ENCODE measurements around the gene ADGRV1. TPM values are rescaled to one million over a fixed set of nuclear protein-coding genes. Genes with fewer than 3 reads are reported as not detected.

ADGRV1 gene
- total RNA-seq, 1 donor from 2014 or later: 10.0 TPM

- Histone ChIP-seq H3K4me3 (ENCODE audit: insufficient read depth, low read depth, low read length) (no peak overlapping the region), H3K4me2 (ENCODE audit: low read length) (no peak overlapping the region), H3K79me2 (ENCODE audit: insufficient read depth, low read length) (no peaks in the 10 kb centered on the region), H3K9ac (ENCODE audit: low read length) (no peak overlapping the region), H3K4me1 (ENCODE audit: insufficient read depth, low read length) (peaks cover 13% of the 10 kb centered on the region), H3K27me3 (ENCODE audit: insufficient read depth, low read length) (no peaks in the 10 kb centered on the region), H2AFZ (ENCODE audit: low read depth, low read length) (no peak overlapping the region), H3K9me3 (ENCODE audit: insufficient read depth, low read depth, low read length) (no peaks in the 10 kb centered on the region), H3K27ac (ENCODE audit: low read depth, low read length) (no peak overlapping the region), H3K36me3 (ENCODE audit: insufficient read depth, low read length) (no peaks in the 10 kb centered on the region), H4K20me1 (ENCODE audit: insufficient read depth, low read length) (no peaks in the 10 kb centered on the region)
- H3K9me3 Mint-ChIP-seq (ENCODE audit: unreplicated experiment): no peaks in the 10 kb centered on the region
- no peaks in the 10 kb centered on the region for H3K36me3 Mint-ChIP-seq (ENCODE audit: low read depth, unreplicated experiment)
- DNase-seq (ENCODE audit: low read depth) (no peak), FAIRE-seq (no peak)
- H3K4me3 Mint-ChIP-seq (ENCODE audit: unreplicated experiment): no peak overlapping the region
- no peak overlapping the region for H3K27ac Mint-ChIP-seq (ENCODE audit: unreplicated experiment)
- H3K4me1 Mint-ChIP-seq (ENCODE audit: low read depth, unreplicated experiment): peaks cover 20% of the 10 kb centered on the region
- no peak for TF ChIP-seq EZH2 (IDR thresholded peaks at IDR 0.05; ENCODE audit: insufficient read depth, low read length)
- TF ChIP-seq CTCF (IDR thresholded peaks at IDR 0.05; ENCODE audit: insufficient read depth, low read depth, low read length): no peak
- no peaks in the 10 kb centered on the region for H3K27me3 Mint-ChIP-seq (ENCODE audit: low read depth, unreplicated experiment)
Observed at GRCh38 chr5:91187032-91187431, 628.4 kb downstream of the ADGRV1 start.

GRCh38 chr5:91188755-91189154 is 630.2 kb downstream of the ADGRV1 start:
- Histone ChIP-seq H3K27me3 (ENCODE audit: insufficient read depth, low read length) (no peaks in the 10 kb centered on the region), H3K9ac (ENCODE audit: low read length) (no peak overlapping the region), H3K9me3 (ENCODE audit: insufficient read depth, low read depth, low read length) (no peaks in the 10 kb centered on the region), H3K27ac (ENCODE audit: low read depth, low read length) (no peak overlapping the region), H3K4me3 (ENCODE audit: insufficient read depth, low read depth, low read length) (no peak overlapping the region), H2AFZ (ENCODE audit: low read depth, low read length) (no peak overlapping the region), H3K79me2 (ENCODE audit: insufficient read depth, low read length) (no peaks in the 10 kb centered on the region), H4K20me1 (ENCODE audit: insufficient read depth, low read length) (no peaks in the 10 kb centered on the region), H3K36me3 (ENCODE audit: insufficient read depth, low read length) (no peaks in the 10 kb centered on the region), H3K4me2 (ENCODE audit: low read length) (no peak overlapping the region), H3K4me1 (ENCODE audit: insufficient read depth, low read length) (peaks cover 13% of the 10 kb centered on the region)
- TF ChIP-seq EZH2 (IDR thresholded peaks at IDR 0.05; ENCODE audit: insufficient read depth, low read length) (no peak), CTCF (IDR thresholded peaks at IDR 0.05; ENCODE audit: insufficient read depth, low read depth, low read length) (no peak)
- peaks cover 18% of the 10 kb centered on the region for H3K4me1 Mint-ChIP-seq (ENCODE audit: low read depth, unreplicated experiment)
- DNase-seq (ENCODE audit: low read depth) (no peak), FAIRE-seq (no peak)
- H3K27ac Mint-ChIP-seq (ENCODE audit: unreplicated experiment): no peak overlapping the region
- no peak overlapping the region for H3K4me3 Mint-ChIP-seq (ENCODE audit: unreplicated experiment)
- no peaks in the 10 kb centered on the region for H3K36me3 Mint-ChIP-seq (ENCODE audit: low read depth, unreplicated experiment)
- no peaks in the 10 kb centered on the region for H3K27me3 Mint-ChIP-seq (ENCODE audit: low read depth, unreplicated experiment)
- no peaks in the 10 kb centered on the region for H3K9me3 Mint-ChIP-seq (ENCODE audit: unreplicated experiment)

DNA sequence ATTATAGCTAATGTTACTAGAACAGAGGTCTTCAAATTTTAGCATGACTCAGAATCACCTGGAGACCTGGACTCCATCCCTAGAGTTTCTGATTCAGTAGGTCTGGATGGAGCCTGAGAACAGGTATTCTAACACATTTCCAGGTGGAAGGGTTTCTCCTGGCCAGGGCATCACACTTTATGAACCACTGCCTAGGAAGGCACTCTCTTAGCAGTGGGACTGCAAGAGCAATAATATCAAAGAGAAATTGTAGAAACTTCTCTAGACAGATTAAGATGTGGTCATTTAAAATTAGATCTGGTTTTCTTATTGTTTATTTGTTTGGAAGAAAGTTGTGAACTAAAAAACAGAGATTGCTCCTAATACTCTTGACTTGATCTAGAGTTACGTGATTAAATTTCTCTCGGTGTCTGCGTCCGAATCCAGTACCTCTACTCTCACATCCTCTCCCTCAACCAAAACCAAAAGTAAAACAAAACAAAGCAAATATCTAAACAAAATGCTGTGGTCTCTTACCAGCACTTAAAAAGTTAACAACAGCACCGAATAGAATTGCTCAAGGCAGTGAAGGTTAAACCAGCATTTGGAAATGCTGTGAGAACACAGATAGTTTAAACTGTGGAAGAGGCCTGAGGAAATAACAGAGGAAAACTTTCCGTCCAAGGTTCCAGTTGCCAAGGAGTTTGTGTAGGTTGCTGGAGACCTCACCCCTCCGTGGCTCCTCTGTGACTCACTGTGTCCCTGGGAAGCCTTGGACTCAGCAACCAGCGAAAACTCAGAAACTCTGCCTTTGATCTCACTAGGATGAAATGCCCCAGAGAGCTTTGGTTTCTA is 631.1 kb downstream of the ADGRV1 start:
- Histone ChIP-seq H3K27me3 (ENCODE audit: insufficient read depth, low read length) (no peaks in the 10 kb centered on the region), H3K27ac (ENCODE audit: low read depth, low read length) (peak overlapping the region; percentile 56), H4K20me1 (ENCODE audit: insufficient read depth, low read length) (no peaks in the 10 kb centered on the region), H3K9me3 (ENCODE audit: insufficient read depth, low read depth, low read length) (no peaks in the 10 kb centered on the region), H3K4me2 (ENCODE audit: low read length) (peak overlapping the region; percentile 82), H2AFZ (ENCODE audit: low read depth, low read length) (peak overlapping the region; percentile 74), H3K36me3 (ENCODE audit: insufficient read depth, low read length) (no peaks in the 10 kb centered on the region), H3K79me2 (ENCODE audit: insufficient read depth, low read length) (no peaks in the 10 kb centered on the region), H3K9ac (ENCODE audit: low read length) (peak overlapping the region; percentile 62), H3K4me3 (ENCODE audit: insufficient read depth, low read depth, low read length) (peak overlapping the region; percentile 41), H3K4me1 (ENCODE audit: insufficient read depth, low read length) (peaks cover 13% of the 10 kb centered on the region)
- FAIRE-seq: peak; percentile 23
- Mint-ChIP-seq H3K9me3 (ENCODE audit: unreplicated experiment) (no peaks in the 10 kb centered on the region), H3K27ac (ENCODE audit: unreplicated experiment) (peak overlapping the region; percentile 97), H3K4me3 (ENCODE audit: unreplicated experiment) (peak overlapping the region; percentile 15), H3K36me3 (ENCODE audit: low read depth, unreplicated experiment) (no peaks in the 10 kb centered on the region), H3K4me1 (ENCODE audit: low read depth, unreplicated experiment) (peaks cover 18% of the 10 kb centered on the region), H3K27me3 (ENCODE audit: low read depth, unreplicated experiment) (no peaks in the 10 kb centered on the region)
- TF ChIP-seq CTCF (IDR thresholded peaks at IDR 0.05; ENCODE audit: insufficient read depth, low read depth, low read length) (no peak), EZH2 (IDR thresholded peaks at IDR 0.05; ENCODE audit: insufficient read depth, low read length) (no peak)
- peak; percentile 79 for DNase-seq (ENCODE audit: low read depth)
